NCI-H446 (cell line): ENCODE measurements around the gene PALLD.

Experiments
- DNase-seq, 2 experiments: peaks; one replicate each; lab custom pipeline; 2025; lab: John Stamatoyannopoulos, UW

PALLD gene

DNA sequence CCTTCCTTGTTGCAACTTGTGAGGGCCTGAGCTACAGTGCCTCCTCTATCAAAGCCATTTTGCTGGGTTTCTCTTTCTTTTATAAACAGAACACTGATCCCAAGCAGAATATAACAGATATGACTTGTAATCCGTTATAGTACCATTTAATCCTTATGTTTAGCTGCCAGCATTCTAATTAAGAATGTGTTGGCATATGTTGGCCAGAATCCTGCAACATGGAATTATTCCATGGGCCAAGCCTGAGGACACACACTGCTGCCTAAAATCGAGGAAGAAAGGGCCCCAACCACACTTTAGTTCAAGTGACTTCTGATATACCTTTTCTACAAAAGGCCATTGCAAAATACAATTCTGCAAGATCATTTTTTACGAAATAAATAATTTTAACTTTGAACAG lies 28.0 kb downstream of the PALLD start:
- DNase-seq = peak in 1 of 2 experiments; percentile 31

DNA sequence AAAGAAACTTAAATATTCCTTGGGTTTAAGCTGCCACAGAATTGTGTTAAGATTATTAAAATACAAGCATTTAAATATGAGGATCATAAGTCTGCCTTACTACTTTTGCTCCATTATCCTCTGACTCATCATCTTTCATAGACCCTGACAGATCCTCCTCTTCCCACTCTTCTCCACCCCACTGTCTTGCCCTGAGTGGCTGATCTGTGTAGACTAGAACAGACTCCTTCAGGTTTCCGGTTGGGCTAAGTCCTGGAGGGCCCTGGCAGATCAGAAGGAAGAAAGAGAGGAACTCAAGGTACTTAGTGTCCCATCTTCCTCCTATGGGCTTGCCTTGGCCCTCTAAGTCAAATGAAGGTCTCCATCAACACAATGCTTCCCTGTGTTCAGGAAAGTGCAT lies 30.7 kb downstream of the PALLD start:
- DNase-seq = no peak

DNA sequence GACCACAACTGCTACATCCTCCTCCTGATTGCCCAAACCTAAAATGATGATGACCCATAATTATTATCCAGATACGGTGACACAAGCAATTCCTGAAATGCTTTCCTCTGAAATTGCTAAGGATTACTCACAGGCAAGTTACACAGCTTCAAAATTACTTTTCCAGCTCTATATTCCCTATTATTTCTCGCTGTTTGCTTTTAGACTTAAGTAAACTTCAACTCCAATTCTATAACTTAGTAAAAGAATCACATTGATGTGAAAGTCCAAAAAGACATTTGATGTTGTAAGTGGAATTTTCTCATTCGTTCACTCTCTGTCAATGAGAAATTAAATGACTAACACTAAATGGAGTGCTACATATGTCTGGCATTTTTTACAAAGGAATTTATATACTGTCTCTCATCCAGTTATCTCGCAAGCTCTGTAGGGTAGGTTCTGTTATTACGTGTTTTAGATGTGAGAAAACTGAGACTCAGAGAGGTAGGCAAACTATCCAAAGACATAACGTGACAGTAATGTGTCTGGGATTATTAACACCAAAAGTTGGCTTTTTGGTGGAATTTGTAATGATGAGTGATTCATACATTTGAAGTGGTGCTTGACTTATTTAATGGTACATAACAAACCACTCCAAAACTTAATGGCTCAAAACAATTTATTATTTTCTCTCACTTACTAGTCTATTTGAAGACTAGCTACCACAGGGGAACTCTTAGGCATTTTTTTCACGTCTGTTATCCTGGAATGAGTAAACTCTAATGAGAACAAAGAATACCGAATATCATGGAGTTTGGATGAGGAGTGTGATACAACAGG lies 31.5 kb downstream of the PALLD start:
- peak; percentile 46 to 52 for DNase-seq

DNA sequence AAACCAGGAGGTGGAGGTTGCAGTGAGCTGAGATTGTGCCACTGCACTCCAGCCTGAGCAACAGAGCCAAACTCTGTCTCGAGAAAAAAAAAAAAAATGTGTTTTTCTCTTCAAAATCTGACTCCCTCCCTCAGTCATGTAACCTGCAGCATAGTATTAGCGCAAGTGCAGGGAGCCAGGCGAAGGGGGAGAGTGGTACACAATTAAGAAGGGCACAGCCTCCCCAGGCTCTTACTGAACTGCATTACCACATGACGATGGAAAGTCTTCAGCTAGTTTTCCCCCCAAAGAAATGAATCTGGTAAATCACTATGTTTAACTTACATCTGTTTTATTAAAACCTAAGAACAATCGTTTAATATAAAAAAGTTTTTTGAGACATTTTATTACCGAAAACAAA lies 32.4 kb downstream of the PALLD start:
- no peak for DNase-seq

DNA sequence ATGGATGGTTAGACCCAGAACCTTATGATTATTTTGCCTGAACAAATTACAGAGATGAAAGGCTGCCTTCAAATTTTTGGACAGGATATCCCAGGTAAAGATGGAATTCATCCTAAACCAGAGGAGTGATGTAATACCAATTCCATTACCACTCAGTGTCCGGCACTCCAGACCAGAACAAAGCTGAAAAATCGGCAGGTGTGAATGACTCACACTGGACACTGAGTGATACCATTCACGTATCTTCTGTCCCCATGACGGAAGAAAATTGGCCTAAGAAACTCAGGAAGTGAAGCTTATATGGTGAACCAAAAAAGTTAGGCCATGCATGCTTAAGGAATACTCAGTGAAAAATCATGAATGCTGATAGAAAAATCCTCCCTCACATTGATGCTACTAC lies 34.5 kb downstream of the PALLD start:
- DNase-seq = no peak

DNA sequence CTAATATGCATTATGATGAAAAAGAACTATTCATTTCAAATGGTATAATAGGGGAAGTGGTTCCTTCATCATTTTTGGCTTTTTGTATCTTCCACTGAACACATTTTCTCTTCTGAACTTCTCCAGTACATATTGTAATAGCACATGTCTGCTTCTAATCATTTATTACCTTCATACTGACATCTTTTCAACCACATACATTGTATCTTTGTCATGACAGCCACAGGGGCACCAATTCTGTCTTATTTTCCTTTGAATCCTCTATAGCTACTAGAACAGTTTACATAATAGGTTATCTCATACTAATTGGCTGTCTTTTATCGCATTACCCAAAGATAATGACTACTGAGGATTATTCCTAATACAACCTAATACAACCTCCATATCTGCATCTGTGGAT lies 37.7 kb downstream of the PALLD start:
- DNase-seq = no peak

DNA sequence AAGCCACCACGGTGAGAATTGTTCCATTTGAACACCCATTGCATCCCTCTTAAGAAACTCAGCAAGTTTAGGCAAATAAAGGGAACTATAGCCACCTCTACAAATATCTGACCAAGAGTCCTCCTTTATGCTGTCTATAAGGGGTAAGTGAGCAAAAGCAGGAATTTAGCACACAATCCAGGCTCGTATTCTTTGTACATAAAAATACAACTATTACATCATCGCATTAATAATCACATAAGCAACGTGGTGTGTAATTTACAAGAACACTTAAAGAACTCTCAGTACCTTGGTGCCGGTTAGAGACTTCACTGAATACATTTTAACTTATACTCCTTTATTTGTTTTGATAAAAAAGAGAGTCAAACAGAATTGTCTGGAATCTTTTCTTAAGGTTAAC lies 38.8 kb downstream of the PALLD start:
- DNase-seq = no peak

DNA sequence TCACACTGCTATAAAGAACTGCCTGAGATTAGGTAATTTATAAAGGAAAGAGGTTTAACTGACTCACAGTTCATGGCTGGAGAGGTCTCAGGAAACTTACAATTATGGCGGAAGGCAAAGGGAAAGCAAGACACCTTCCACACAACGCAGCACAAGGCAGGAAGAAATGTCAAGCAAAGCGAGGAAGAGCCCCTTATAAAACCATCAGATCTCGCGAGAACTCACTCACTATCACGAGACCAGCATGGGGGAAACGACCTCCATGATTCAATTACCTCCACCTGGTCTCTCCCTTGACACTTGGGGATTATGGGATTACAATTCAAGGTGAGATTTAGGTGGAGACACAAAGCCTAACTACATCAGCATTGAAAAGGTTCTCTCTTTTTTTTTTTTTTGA lies 39.6 kb downstream of the PALLD start:
- no peak for DNase-seq

DNA sequence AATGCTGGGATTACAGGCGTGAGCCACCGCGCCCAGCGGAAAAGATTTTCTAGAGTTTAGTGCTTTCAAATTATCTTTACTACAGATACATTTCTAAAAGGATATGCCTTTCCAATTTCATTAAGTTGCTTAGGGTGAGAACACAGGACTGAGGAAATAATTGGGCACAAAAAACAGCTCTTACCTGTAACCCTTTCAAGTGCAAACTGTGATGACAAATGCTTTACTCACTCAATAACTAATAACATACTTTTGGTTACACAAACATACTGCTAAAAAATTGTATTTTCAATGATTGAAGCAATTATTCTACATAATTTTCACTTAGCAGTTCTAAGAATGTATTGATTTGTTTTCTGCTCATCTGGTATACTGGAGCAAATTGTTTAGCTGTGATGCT lies 40.2 kb downstream of the PALLD start:
- DNase-seq = no peak

DNA sequence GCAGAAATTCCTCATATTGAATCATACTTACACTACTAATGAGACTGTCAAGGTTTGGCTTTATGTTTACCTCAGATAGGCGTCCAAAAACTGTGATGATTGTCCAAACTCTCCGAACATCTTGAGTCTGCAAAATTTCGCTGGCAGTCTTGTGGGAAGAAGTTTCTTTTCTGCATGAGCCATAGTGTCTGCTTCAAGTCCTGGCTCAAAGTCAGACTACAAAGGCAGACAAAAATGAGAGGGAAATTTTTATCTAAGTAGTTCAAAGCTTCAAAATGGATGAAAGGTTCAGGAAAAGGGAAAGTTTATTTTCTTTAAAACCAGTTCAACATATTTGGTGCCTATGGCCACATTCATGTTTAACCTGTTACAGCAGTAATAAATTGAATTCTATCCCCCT lies 40.7 kb downstream of the PALLD start:
- peak in 1 of 2 experiments; percentile 33 for DNase-seq

DNA sequence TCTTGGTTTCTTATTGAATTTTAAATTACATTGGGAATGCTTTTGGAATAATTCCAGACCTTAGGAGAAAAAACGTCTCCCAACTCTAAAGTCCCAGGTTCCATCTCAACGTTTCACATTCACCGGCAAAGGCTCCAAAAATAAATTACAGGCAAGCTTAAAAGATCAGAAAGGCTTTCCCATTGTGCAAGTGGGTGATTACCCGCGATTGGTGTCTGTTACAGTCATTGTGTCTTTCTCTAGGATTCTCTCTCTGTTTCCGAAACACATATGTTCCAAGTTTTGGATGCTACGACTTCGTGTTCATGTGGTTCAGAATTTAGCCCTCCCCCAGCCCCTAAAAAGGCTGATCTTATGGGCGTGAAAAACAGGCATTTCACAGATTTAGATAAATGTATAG lies 41.8 kb downstream of the PALLD start:
- DNase-seq = no peak

DNA sequence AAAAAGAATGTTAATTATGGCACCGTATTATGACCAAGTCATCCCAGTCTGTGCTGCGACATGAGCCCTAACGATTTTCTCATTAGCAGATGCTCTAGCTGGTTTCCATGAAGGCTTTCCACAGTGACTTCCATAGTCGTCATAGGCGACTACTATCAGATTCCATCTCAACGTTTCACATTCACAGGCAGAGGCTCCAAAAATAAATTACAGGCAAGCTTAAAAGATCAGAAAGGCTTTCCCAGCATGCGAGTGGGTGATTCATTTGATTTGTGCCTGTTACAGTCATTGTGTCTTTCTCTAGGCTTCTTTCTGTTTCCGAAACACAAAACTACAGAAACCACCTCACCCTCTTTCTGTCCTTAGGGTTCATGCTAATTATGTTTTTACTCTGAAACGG lies 43.2 kb downstream of the PALLD start:
- DNase-seq = no peak

DNA sequence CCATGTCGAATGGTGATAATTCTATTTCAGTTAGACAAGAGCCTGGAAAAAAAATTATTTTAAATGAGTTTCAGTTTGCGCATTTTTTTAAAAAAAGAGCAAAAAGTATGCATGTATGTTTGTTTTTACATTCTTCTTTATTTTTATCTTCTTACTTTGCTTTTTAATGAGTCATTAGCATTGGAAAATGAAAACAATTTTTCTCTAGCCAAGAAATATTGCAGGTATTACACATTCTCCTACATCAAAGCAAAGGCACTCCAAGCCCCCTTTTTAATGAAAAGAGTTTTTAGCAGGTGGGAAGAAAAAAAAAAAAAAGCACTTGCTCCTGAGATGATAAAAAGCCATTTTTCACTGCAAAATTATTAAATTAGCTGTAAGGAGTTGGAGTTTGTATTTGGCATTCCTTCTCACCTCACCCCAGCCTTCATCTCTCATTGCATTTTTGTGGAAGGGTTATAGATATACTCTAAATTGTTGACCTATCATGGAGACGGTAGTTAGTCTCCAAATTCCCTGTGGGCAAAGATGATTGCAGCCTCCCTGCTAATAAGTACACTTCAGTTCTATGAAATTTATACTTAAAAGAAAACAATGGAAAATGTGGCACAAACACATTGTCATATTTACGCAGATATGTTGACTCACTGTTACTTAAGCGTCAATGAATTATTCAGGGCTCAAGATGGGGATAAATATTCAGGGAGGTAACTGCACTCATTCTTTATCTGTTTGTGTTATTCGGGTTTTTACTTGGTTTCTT lies 43.8 kb downstream of the PALLD start:
- no peak for DNase-seq

DNA sequence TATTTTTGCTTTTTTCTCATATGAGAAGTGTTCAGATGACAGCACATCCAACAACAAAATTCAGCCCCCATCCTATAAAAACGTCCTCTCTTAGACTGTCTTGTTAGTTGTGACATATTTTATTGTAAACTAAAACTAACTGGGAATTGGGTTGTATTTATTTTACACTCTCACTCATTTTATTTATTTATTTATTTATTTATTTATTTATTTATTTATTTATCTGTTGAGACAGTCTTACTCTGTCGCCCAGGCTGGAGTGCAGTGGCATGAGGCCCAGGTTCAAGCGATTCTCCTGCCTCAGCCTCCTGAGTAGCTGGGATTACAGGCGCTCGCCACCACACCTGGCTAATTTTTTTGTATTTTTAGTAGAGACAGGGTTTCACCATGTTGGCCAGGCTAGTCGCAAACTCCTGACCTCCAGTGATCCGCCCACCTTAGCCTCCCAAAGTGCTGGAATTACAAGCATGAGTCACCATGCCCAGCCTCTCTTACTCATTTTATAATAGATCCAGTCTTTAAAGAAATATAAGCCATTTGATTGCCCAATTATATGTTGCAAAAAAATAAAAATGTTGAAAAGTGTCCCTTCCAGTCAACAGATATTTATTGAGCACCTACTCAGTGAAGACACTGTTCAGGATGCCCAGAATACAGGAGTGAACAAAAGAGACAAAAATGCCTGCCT lies 44.6 kb downstream of the PALLD start:
- no peak for DNase-seq

DNA sequence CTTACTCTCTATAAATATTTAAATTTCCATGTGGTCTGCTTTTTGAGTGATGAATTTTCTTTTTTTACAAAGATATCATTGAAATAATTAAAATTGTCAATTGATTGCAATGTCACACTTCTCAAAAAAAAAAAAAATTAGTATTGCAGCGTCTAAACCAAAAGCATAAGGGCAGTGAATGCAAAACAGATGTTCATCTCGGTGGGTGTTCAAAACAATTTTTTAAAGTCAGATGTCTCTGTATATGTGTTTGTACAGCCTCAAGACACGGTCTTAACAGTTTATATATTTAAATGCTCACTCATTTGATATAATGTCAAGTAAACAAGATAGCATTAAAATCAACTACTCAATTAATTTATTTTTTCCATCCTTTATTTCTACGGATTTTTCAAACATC lies 52.3 kb downstream of the PALLD start:
- DNase-seq = peak in 1 of 2 experiments; percentile 40

DNA sequence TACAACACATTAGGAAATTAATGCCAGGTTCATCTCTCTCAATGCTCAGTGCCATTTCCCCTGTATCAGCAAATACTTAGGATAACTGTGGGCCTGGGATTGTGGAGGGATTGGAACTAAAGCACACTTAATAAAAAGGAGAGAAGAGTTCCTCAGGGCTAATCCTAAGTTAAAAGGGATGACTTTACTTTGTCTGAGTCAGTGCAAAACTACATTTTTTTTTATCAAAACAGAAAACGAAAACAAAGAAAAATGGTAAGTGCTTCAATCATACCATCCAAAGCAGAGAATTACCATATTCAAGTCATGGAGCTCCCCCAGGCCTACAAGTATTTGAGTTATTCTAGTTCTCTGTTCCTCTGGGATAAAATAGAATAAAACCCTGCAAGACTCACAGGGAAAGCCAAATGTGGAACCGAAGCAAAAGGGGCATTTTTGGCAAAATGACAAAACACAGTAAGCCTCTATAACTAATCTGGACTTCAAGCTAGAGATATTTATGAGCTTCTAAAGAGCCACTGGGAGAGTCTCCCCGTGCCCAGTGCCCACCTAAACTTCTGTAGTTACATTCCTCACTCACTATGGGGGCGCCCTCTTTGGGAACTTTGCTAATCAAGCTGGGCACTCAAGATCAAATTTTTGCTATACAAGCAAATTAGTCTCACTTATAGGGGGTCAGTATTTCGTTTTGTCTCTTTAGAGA lies 53.4 kb downstream of the PALLD start:
- peak; percentile 18 to 48 for DNase-seq

DNA sequence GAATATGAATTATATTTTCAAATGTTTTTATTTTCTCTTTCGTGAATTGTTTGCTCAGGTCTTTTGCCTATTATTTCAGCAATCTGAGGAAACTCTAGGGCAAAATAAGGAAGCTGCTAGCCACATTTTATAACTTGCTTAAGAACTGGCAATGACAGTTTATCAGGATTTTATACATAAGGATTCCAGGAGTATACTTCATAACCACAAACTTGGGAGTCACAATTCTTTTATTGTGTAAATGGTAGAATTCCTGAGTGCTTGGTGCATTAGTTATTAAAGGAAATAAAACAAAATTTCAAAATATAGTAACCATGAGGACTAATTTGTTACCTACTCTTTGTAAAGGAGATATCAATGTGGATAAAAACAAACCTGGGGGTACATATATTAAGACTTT lies 54.4 kb downstream of the PALLD start:
- DNase-seq = no peak

DNA sequence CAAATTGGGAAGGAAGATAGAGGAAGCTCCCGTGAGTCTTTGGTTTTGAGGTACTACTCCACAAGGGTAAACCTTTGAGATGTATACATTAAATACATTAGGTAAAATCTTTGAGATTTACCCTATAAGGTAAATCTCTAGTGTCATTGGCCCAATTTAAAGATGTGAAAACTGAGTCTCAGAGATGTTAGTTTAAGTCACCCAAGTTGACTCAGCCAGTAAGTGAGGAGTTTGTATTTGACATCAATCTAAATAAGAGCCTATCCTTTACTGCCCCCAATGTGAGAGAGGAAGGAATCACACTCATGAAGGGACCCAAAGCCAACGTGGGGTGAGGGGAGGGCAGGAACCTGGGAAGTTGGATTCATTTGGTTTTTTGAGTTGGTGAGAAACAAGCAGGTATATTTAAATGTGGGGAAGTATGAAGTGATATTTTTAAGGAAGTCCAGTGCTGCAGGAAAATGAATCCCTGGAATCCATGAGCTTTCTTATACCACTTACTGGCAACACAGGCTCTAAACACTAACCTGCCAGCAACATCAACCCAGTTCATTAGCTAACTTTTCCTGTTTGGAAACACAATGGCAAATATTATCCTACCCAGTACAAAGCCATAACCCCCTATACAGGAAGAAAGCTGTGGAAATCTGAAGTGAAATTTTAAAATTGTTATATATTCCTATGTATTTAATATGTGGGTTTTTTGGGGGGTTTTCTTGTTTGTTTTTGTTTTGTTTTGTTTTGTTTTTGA lies 55.3 kb downstream of the PALLD start:
- peak in 1 of 2 experiments; percentile 37 for DNase-seq

DNA sequence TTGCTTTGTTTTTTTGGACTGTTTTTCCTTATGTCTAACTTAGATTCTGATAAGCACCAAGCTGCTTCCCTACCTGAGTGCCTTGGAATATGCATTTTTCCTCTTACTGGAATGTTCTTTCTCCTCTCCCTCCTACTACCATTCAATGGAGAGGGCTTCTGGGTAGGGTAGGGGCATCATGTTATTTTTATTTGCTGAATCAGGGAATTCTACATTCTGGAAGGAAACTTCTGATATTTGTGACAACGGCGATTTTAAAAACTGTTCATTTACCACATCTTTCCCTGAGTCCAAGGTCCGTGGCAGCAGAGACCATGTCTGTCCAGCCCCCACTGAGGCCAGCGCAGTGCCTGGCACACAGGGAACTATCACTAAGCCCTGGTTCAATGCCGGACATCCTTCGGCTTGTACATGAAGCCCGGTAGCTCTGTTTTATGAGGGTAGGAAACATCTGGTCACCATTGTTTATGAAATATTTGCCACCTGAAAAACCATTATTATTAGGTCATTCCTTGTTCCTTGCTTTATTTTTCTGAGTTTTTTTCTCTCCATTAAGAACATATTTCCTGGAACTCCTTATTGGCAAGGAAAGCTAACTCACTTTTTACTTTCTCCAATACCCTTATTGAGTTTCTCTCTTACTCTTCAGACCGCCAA lies 57.0 kb downstream of the PALLD start:
- no peak for DNase-seq

DNA sequence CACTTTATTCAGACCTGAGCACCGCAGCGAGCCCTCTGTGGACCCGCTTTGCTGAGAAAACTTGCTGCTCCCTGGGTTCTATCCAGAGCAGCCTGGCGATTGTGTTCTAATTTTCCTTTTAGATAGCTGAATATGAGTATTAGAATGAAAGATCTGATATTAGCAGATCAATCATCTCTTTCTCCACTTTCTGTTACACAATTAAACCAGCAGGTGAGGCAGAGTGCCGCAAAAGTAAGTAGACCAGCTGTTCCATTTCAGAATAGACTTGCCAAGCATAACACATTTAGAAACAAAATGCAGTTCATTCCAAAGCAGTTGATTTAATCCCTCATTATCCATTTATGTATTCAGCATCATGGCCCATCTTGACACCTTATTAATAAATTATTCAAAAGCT lies 58.6 kb downstream of the PALLD start:
- peak in 1 of 2 experiments; percentile 11 for DNase-seq

DNA sequence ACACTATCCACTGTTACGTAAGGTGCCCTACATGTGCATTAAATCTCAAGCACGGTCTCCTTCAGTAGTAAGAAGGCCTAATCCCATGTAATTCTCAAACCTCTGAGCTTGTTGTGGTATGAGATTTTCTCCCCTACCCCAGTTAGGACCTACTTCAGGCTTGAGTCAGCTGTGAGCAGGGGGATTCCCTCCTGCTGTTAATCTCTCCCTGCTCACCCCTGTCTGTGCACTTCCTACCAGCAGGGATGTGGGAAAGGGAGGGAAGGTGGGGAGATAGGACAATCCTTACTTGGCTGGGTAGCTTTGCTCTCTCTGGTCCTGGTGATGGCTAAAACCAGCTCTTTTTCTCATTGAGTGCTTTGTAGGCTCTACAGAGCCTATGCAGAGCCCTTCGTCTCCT lies 60.8 kb downstream of the PALLD start:
- DNase-seq = no peak
